ENCODE results near the gene TP73.

TP73 gene

GRCh38 chr1:3731583-3732433 lies 79.5 kb downstream of the TP73 start:
- DNase-seq, result no peak

- no peak for DNase-seq
Observed at GRCh38 chr1:3732434-3733093, 80.2 kb downstream of the TP73 start.

- DNase-seq, result no peak
Observed at GRCh38 chr1:3733094-3733882, 81.0 kb downstream of the TP73 start.

GRCh38 chr1:3733883-3734589 lies 81.7 kb downstream of the TP73 start:
- DNase-seq, result no peak

- no peak for DNase-seq
Observed at GRCh38 chr1:3734602-3735001, 82.3 kb downstream of the TP73 start.

GRCh38 chr1:3735027-3735681 lies 82.8 kb downstream of the TP73 start:
- DNase-seq, result no peak

GRCh38 chr1:3735688-3736087 lies 83.4 kb downstream of the TP73 start:
- no peak for DNase-seq

- DNase-seq, result no peak
Observed at GRCh38 chr1:3736131-3736561, 83.8 kb downstream of the TP73 start.

GRCh38 chr1:3736708-3737107 lies 84.4 kb downstream of the TP73 start:
- no peak for DNase-seq

GRCh38 chr1:3738943-3739342 lies 86.6 kb downstream of the TP73 start:
- no peak for DNase-seq

GRCh38 chr1:3740042-3740441 lies 87.7 kb downstream of the TP73 start:
- DNase-seq, result no peak

DNA sequence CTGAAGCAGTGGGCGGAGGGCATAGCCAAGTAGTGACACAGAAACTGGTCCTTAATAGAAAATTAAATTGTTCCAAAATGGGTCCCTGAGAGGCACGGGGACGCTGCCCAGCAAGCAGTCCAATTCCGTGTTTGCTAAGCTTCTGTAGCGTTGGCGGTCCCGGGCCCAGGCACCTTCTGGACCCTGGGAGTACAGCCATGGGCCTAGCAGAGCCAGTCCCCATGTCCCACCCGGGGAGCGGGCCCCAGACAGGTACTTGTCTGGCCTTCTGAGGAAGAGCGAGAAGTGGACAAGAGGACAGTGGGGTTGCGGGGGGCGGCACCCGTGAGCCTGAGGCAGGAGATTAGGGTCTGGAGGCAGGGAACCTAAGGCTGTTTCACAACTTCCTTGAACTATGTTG lies 88.4 kb downstream of the TP73 start:
- DNase-seq, result no peak

DNA sequence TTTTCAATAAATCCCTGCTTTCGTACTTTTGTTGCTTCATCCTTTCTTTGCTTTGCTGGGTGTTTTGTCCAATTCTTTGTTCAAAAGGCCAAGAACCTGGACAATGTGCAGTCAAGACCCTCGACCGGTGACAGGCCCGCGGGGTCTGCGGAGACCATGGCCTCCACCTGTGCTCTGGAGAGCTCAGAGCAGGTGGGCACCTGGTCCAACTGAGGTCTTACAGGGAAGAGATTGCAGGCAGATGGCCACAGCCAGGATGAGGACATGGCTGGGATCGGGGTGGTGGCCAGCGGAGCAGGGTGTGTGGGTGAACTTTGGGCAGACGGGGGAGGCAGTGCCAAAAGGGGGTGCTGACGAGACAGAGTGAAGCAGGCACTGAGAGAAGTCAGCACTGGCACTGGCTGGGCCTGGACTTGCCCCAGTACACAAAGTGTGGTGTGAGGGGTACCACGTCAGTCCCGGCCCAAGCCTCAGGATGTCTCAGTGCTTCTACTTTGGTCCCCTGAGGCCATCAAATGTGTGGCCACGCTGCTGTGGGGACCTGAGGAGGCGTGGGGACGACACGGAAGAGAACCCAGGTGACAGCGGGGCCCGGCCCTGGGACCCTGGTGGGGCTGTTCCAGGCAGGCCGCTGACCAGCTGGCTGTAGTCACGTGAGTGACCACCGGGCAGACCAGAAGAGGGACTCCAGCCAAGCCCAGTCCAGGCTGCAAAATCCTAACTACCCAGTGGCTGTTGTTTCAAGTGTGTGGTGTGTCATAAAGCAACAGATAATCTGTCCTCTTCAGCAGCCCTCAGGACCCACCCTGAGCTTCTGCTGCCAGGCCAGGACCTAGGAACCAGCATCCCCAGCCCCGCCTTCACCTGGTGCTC lies 89.5 kb downstream of the TP73 start:
- DNase-seq, result no peak

- DNase-seq, result no peak
Observed at GRCh38 chr1:3742439-3743298, 90.4 kb downstream of the TP73 start.

DNA sequence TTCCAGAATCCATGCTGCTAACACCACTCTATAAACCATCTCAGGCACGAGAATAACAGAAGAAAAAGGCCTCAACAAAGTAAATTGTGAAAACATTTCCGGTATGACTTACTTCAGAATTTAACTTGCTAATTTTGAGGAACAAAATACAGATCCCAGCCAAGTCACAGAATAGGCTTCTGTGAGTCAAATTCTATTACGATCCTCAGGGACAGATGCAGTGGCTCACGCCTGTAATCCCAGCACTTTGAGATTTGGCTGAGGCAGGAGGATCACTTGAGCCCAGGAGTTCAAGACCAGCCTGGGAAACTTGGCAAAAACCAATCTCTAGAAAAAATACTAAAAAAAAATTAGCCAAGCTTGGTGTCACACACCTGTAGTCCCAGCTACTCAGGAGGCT lies 91.1 kb downstream of the TP73 start:
- DNase-seq, result no peak

- DNase-seq, result no peak
Observed at GRCh38 chr1:3743826-3744225, 91.5 kb downstream of the TP73 start.

GRCh38 chr1:3744646-3745045 lies 92.3 kb downstream of the TP73 start:
- no peak for DNase-seq

- no peak for DNase-seq
Observed at GRCh38 chr1:3745071-3745470, 92.8 kb downstream of the TP73 start.

- no peak for DNase-seq
Observed at GRCh38 chr1:3745590-3746381, 93.5 kb downstream of the TP73 start.

Data from DMS53 (cell line).